Neural progenitor cell (in vitro differentiated cells): Measurements from ENCODE around the gene MAEL. TPM values are rescaled to one million over a fixed set of nuclear protein-coding genes. Genes with fewer than 3 reads are reported as not detected.

Experiments used
- DNase-seq: peaks from one replicate; pipeline ENCODE4 v3.0.0-alpha.2; 2016; ENCODE audit warnings: low spot score
- H2AFZ ChIP-seq: fragments of 200-600 bp; sonication (generic); replicated peaks from 2 replicates; pipeline ENCODE4 v1.6.1; 2016; ENCODE audit warnings: antibody characterized with exemption
- H3F3A ChIP-seq: fragments of 200-600 bp; sonication (generic); 2 replicates; pipeline ENCODE4 v1.6.1; 2016; ENCODE audit warnings: antibody characterized with exemption, low read depth
- H3K27ac ChIP-seq: fragments of 200-600 bp; sonication (generic); 2 replicates; pipeline ENCODE4 v1.5.1; 2016; ENCODE audit warnings: mild to moderate bottlenecking
- H3K27me3 ChIP-seq: fragments of 200-600 bp; sonication (generic); 2 replicates; pipeline ENCODE4 v1.6.1; 2016; ENCODE audit warnings: mild to moderate bottlenecking, moderate library complexity
- H3K36me3 ChIP-seq: fragments of 200-600 bp; sonication (generic); 2 replicates; pipeline ENCODE4 v1.5.1; 2016
- H3K4me1 ChIP-seq: fragments of 200-600 bp; sonication (generic); 2 replicates; pipeline ENCODE4 v1.6.1; 2016; ENCODE audit warnings: mixed run types
- H3K4me2 ChIP-seq: fragments of 200-600 bp; sonication (generic); 2 replicates; pipeline ENCODE4 v1.6.1; 2016
- H3K4me3 ChIP-seq: fragments of 200-600 bp; sonication (generic); 2 replicates; pipeline ENCODE4 v1.5.1; 2016
- H3K79me2 ChIP-seq: fragments of 200-600 bp; sonication (generic); 2 replicates; pipeline ENCODE4 v1.6.1; 2016; ENCODE audit warnings: low read depth
- H3K9ac ChIP-seq: fragments of 200-600 bp; sonication (generic); 2 replicates; pipeline ENCODE4 v1.6.1; 2016
- H3K9me3 ChIP-seq: fragments of 200-600 bp; sonication (generic); 2 replicates; pipeline ENCODE4 v1.5.1; 2016; ENCODE audit warnings: low read depth
- H4K20me1 ChIP-seq: fragments of 200-600 bp; sonication (generic); 2 replicates; pipeline ENCODE4 v1.6.1; 2016; ENCODE audit warnings: low read depth
- H3K27ac Mint-ChIP-seq: 3 replicates; pipeline ENCODE4 v1.8.0; 2021; ENCODE audit warnings: mixed read lengths
- H3K27me3 Mint-ChIP-seq: 2 replicates; pipeline ENCODE4 v1.8.0; 2022; ENCODE audit warnings: low read depth, mild to moderate bottlenecking, inconsistent platforms, moderate library complexity, mixed read lengths; ENCODE audit not compliant: insufficient read depth
- H3K36me3 Mint-ChIP-seq: 3 replicates; pipeline ENCODE4 v1.8.0; 2021; ENCODE audit warnings: mixed read lengths
- H3K4me1 Mint-ChIP-seq: 3 replicates; pipeline ENCODE4 v1.8.0; 2021; ENCODE audit warnings: mixed read lengths
- H3K4me3 Mint-ChIP-seq: 3 replicates; pipeline ENCODE4 v1.8.0; 2021; ENCODE audit warnings: mild to moderate bottlenecking, moderate library complexity, mixed read lengths
- H3K9me3 Mint-ChIP-seq: 3 replicates; pipeline ENCODE4 v1.8.0; 2020; ENCODE audit warnings: mixed read lengths
- CTCF ChIP-seq: fragments of 200-600 bp; sonication (generic); IDR thresholded peaks from 2 replicates; pipeline ENCODE4 v1.5.1; 2017; ENCODE audit warnings: antibody characterized with exemption, mild to moderate bottlenecking
- EZH2 ChIP-seq: fragments of 200-600 bp; sonication (generic); IDR thresholded peaks from 2 replicates; pipeline ENCODE4 v1.6.1; 2017; ENCODE audit warnings: antibody characterized with exemption, mild to moderate bottlenecking, moderate library complexity
- EZH2phosphoT487 ChIP-seq: fragments of 200-600 bp; sonication (generic); IDR thresholded peaks from 2 replicates; pipeline ENCODE4 v1.6.1; 2017; ENCODE audit warnings: antibody characterized with exemption
- total RNA-seq: library from RNA; depleted of rRNA; stranded (reverse); fragments of >200 nt; gene quantifications from 2 replicates; pipeline ENCODE4 v1.2.3, GENCODE V29; 2015; ENCODE audit warnings: low replicate concordance

MAEL gene
- total RNA-seq, 1 donor from 2014 or later, result not detected

GRCh38 chr1:167056529-167057231 is 67.6 kb downstream of the MAEL start:
- Mint-ChIP-seq H3K36me3 (peaks cover 3% of the 10 kb centered on the region), H3K4me1 (peaks cover 18% of the 10 kb centered on the region), H3K9me3 (no peaks in the 10 kb centered on the region), H3K4me3 (no peak overlapping the region), H3K27ac (no peak overlapping the region), H3K27me3 (peaks cover 2% of the 10 kb centered on the region)
- Histone ChIP-seq H4K20me1 (no peaks in the 10 kb centered on the region), H3K4me1 (no peaks in the 10 kb centered on the region), H3K27ac (no peak overlapping the region), H3K4me2 (no peak overlapping the region), H3K9me3 (no peaks in the 10 kb centered on the region), H3K4me3 (no peak overlapping the region), H3F3A (peaks cover 8% of the 10 kb centered on the region), H3K27me3 (no peaks in the 10 kb centered on the region), H3K79me2 (no peaks in the 10 kb centered on the region), H3K36me3 (no peaks in the 10 kb centered on the region), H3K9ac (no peak overlapping the region), H2AFZ (no peak overlapping the region)
- DNase-seq, result peak; percentile 49
- TF ChIP-seq EZH2 (no peak), CTCF (no peak), EZH2phosphoT487 (no peak)

- peaks cover 2% of the 10 kb centered on the region for H3K27me3 Mint-ChIP-seq
- Histone ChIP-seq H3K4me3 (no peak overlapping the region), H3K9ac (no peak overlapping the region), H3K27me3 (no peaks in the 10 kb centered on the region), H3K4me2 (no peak overlapping the region), H3K4me1 (no peaks in the 10 kb centered on the region), H2AFZ (no peak overlapping the region), H3F3A (peaks cover 8% of the 10 kb centered on the region), H3K9me3 (no peaks in the 10 kb centered on the region), H3K27ac (no peak overlapping the region), H3K36me3 (no peaks in the 10 kb centered on the region), H4K20me1 (no peaks in the 10 kb centered on the region), H3K79me2 (no peaks in the 10 kb centered on the region)
- H3K9me3 Mint-ChIP-seq, result no peaks in the 10 kb centered on the region
- TF ChIP-seq CTCF, result peak; percentile 77
- no peak for TF ChIP-seq EZH2
- H3K4me1 Mint-ChIP-seq, result peaks cover 18% of the 10 kb centered on the region
- peak; percentile 82 for DNase-seq
- no peak overlapping the region for H3K4me3 Mint-ChIP-seq
- peaks cover 3% of the 10 kb centered on the region for H3K36me3 Mint-ChIP-seq
- no peak overlapping the region for H3K27ac Mint-ChIP-seq
Observed at GRCh38 chr1:167057241-167057688, 68.2 kb downstream of the MAEL start.

- Histone ChIP-seq H3K9ac (no peak overlapping the region), H3K4me2 (peak overlapping the region; percentile 39), H4K20me1 (no peaks in the 10 kb centered on the region), H3K4me1 (no peaks in the 10 kb centered on the region), H3F3A (peaks cover 8% of the 10 kb centered on the region), H3K27ac (no peak overlapping the region), H3K36me3 (no peaks in the 10 kb centered on the region), H3K4me3 (no peak overlapping the region), H3K79me2 (no peaks in the 10 kb centered on the region), H3K27me3 (no peaks in the 10 kb centered on the region), H3K9me3 (no peaks in the 10 kb centered on the region), H2AFZ (peak overlapping the region; percentile 98)
- no peak for TF ChIP-seq EZH2phosphoT487
- no peak for TF ChIP-seq EZH2
- peak; percentile 97 for TF ChIP-seq CTCF
- Mint-ChIP-seq H3K4me1 (peaks cover 15% of the 10 kb centered on the region), H3K4me3 (no peak overlapping the region), H3K27ac (peak overlapping the region; percentile 55), H3K9me3 (no peaks in the 10 kb centered on the region), H3K36me3 (no peaks in the 10 kb centered on the region), H3K27me3 (peaks cover 4% of the 10 kb centered on the region)
- DNase-seq, result peak; percentile 80
Observed at GRCh38 chr1:167059045-167059808, 70.1 kb downstream of the MAEL start.
